DMS153 (cell line): ENCODE results near the gene TCEAL7.
"Not testable (repeated sequence)": the region's sequence is repeated elsewhere in the genome, so short reads cannot be mapped to it uniquely, and the experiment has no call there.

Experiments used
- DNase-seq: peaks from one replicate; lab custom pipeline; 2025; lab: John Stamatoyannopoulos, UW

The TCEAL7 gene, protein sequence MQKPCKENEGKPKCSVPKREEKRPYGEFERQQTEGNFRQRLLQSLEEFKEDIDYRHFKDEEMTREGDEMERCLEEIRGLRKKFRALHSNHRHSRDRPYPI

DNA sequence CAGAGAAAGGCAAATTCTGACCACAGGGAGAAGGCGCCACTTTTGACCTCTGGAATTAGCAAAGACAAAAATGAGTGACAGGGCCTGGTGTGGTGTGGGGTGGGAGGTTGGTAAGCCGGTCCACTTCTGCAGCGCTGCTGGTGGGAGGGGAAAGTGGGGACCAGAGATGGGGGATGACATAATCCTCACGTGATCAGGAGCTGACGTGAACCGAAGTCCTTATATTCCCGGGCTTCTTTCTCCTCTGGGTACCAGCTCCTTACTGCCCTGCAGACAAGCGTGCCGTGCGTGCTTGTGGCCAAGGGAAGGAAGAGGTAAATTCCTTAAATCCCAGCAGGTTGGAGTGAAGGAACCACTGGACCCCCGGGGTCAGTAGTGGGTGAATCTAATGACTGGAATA, at the start of gene TCEAL7:
TSS of gene TCEAL7 (plus strand) at position 249 of the 400 bp plus-strand sequence. CDS start 1,165 bp downstream, outside the sequence.
- no peak for DNase-seq

DNA sequence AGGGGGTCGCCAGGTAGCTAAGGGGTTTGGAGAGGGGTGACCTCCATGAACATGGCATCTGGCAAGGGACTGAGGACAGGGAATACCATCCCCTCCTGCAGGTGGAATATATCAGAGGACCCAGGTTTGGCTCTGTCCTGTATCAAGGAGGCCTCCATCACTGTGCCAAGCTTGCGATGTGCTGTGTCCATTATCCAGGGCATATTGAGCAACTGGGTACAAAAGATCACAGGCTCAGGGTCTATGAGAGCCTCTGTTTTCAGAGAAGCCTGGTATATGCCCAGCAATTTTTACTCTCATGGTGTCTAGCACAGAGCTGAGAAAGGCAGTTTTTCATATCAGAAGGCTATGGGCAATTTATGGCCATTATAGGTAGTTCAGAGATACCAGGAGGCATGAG, 36.9 kb upstream of the TCEAL7 start:
- no peak for DNase-seq

DNA sequence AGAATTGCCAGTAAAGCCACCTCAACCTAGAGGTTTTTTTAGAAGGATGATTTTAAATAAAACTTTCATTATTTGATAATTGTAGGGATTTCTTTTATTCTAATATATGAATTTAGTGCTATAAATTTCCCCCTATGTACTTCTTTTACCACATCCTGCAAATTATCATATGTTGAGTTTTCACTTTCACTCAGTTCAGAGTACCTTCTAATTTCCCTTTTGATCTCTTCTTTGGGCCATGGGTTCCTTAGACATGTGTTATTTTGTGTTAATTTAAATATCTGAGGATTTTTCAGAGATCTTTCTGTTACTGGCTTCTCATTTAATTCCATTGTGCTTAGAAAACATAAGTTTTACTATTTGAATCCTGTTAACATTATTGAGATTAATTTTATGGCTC, 25.3 kb upstream of the TCEAL7 start:
- DNase-seq = no peak

DNA sequence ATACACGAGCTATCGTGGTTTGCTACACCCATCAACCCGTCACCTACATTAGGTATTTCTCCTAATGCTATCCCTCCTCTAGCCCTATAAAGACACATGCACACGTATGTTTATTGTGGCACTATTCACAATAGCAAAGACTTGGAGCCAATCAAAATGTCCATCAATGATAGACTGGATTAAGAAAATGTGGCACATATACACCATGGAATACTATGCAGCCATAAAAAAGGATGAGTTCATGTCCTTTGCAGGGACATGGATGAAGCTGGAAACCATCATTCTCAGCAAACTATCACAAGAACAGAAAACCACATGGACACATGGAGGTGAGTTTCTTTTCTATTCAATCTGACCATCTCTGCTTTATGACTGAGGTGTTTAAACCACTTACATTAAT, 24.4 kb upstream of the TCEAL7 start:
- not testable (repeated sequence) for DNase-seq

DNA sequence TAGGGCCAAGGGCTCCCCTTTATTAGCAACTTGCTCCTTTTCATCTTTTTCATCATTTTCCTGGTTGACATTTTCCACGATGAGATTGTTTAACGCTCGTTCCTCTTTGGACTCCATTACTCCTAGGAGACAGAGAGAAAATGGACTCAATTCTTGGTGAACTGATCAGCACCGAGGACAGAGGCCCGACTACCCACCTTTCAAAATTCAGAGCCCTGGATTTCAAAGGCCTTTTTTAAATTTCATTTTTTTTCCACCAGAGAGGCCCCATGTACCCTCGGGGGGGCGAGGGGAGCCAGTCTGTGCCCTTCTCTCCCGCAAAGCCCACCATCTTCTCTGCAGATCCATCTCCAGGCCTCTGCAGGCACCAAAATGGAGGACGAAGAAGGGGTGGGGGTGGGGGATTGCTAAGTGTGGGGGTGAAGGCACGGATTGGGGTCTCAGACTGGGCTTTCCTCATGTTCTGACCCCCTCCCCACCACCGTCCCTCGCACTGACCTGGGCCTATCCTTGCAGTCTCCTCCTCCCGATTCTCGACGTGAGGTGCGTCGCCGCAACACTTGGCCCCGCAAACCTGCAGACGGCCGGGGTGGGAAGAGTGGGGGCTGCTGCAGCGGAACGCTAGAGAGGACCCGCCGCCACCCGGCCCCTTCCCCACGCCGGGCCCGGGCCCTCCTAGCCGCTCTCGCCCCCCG, 20.0 kb upstream of the TCEAL7 start:
- no peak for DNase-seq

DNA sequence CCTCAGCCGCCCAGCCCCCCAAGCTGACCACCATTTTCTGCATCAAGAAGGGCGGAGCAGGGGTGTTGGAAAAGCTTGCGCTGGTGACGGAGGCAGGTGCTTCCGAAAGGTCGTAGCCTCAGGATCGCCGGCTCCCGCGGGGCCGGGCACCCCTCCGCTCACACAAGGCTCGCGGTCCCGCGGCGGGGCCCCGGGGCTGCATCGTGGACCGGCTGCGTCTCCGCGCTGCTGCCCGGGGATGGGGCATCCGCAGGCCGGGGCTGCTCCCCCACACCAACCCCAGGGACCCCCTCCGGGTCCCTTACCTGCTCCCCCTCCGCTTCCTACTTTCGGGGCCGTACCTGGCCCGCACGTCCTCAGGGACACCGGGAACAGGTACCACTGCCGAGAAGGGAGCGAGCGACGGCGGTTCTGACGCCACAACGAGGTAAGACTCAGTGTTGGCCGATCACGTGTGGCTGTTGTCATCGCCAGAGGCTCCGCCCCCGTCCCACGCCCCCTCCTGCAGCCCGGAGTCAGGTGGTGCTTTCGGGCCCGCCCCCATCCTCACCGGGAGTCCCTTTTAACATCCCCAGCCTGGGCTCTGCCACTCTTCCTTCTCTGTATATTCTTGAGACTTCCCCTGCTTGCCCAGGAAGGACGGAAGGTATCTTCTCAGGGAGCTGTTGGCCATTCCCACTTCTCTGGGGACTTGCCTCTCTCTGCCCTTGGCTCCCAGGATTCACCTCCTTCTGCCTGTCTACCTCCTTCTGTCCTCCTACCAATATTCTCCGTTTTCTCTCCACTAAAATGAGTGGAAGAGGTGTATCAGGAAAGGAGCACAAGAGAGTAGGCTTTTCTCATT, 19.3 kb upstream of the TCEAL7 start, which contains the start of gene BEX2:
TSS of gene BEX2 (minus strand) at position 436 of the 844 bp plus-strand sequence. CDS start 1,014 bp downstream, outside the sequence.
- peak; percentile 33 for DNase-seq

DNA sequence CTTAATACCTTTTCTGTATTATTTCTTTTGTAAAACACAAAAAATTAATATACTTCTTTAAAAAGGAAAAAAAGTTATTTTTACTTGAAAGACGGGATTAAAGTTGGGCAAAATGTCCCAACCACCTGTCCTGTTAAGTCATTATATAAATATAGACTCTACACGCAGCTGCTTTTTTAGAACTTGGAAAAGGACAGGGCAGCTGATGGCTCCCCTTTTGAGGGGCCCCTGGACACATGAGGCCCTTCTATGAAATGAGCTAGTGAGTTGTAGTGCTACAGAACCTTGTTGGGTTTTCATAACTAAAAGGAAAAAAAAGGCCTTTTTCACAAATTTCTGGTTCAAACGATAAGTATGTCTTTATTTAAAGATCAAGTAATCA, 18.6 kb upstream of the TCEAL7 start:
- no peak for DNase-seq

DNA sequence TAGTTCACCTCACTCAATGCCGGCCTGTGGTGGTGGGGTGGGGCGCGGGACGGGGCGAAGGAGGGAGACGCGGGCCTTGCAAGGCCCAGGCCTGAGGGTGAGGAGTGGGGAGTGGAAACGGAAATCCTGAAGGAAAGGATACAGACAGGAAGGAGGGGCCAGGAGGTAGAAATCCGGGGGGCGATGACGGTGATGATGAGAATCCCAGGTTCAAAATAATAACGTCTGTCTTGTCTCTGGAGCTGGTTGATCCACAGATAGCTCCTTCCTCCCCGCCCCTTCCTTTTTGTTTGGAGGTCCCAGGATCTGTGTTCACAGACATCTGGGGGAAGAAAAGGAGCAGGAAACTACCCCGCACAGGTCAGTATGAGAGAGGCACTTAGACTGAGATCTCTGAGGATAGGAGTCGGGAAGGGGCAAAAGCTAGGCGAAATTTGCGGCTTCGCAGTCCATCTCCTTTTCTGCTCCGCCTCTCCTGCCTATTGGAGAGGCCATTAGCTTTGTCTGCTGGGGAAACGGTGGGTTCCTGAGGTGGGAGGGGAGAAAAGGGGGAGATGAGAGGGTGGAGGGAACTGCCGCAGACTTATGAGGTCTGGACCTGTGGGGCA, 746 bp downstream of the TCEAL7 start:
- DNase-seq = no peak

DNA sequence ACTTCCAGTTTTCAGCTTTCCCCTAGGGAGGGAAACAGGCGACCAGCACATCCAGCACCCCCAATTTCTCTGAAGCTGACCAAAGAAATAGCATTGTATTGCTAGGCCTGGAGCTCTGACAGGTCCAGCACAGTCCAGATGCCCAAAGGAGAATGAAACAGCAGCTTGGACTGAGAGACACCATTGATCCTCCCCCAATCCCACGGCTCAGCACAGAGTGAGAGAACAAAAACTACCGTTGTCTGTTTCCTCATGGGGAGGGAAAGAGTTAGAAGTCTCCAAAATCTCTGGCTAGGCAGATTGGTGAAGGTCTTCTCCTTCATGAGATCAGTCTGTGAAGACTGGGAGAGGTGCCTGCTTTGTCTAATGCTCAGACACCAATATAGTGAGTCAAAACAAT, 8.6 kb downstream of the TCEAL7 start:
- no peak for DNase-seq

DNA sequence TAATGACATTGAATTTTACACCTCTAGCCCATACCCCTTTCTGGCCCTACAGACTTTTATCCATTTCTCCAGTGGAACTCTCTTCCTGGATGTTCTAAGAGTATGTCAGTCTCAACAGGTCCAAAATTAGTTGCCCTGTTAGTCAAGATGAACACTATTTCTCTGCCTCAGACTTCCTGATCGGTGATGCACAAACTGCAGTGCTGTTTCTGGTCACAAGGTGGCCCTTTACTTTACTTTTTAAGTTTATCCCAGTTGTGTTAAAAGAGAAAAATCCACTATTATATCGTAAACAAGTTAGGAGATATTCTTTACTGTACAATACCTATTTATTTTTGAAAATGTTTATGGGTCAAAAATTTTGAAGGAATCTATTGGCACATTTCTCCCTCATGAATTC, 13.1 kb downstream of the TCEAL7 start:
- DNase-seq = no peak

DNA sequence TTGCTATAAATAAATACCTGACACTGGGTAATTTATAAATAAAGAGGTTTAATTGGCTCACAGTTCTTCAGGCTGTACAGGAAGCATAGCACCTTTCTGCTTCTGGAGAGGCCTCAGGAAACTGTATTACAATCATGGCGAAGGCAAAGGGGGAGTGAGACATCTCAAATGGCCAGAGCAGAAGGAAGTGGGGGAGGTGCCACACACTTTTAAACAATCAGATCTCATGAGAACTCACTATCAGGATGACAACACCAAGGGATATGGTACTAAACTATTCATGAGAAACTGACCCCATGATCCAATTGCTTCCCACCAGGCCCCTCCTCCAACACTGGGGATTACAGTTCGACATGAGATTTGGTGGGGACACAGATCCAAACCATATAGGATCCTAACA, 14.6 kb downstream of the TCEAL7 start:
- no peak for DNase-seq

DNA sequence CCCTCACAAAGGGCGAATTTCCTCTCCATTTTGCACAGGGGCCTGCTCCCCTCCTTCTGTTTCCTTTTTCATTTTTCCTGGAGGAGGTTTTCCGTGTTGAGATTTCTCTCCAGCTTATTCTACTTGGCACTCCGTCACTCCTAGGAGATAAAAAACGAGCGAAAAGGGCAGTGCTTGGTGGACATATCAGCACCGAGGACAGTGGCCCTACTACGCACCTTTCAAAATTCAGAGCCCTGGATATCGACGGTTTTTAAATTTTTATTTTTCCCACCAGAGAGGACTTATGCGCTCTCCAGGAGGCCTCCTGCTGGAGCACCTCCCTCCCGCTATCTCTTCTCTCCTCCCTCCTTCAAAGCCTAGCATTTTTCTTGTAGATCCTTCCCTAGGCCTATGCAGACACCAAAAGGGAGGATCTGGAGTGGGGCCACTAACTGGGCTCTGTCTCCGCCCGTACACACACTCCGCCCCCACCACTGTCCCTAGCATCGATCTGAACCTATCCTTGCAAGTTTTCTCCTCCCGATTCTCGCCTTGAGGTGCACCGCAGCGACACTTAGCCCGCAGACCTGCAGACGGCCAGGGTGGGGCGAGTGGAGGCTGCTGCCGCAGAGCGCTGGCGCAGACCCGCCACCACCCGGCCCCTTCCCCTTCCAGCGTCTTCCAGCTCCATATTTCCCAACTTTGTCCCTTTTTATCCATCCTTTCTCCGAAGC, 17.8 kb downstream of the TCEAL7 start:
- no peak for DNase-seq

DNA sequence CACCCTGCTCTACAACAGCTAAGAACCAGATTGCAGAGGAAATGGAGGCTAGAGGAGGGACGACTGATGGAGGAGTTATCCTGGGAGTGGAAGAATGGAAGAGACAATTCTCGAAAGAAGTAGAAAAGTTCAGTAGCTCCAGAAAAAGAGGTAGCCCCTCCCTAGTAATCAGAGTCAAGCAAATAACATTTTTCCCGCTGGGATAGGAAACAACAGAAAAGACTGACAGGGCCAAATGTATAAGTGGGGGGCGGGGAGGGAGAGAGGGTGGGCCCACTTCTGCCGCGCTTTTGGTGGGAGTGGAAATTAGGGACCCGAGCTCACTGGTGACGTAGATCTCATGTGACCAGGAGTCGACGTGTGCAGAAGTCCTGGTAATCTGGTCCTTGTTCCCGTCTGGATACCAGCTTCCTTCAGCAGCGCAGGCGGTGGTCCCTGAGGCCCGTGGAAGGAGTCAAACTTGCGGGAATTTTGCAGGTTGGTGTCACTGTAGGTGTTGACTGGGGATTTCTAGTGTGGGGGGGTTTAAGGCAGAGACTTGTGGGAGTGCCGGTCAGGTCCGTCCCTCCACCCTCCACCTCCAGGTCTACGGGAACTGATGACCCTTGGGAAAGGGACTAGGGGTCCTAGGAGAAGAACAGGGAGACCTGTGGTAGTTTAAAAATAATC, 26.2 kb downstream of the TCEAL7 start, which contains the start of gene TCEAL9:
TSS of gene TCEAL9 (plus strand) at position 377 of the 669 bp plus-strand sequence. CDS start 1,179 bp downstream, outside the sequence.
- DNase-seq = peak; percentile 11

DNA sequence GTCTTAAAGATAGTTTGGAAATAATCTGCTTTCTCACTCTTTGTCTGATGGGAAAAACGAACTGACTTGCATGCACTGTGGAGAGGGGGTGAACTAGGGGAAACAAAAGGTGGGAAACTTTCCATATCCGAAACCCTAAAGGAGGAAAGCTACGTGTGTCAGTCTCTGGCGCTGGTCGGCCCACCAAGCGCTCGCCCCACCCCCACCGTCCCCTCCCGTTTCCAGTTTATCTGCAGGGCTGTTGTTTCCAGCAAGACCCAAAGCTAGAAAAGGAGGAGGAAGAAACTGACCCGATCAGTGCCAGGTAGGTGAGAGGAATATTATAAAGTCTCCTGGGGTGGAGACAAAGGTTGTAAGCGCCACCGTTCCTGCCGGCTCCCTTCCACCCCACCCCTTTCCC, 26.8 kb downstream of the TCEAL7 start:
- DNase-seq = no peak

DNA sequence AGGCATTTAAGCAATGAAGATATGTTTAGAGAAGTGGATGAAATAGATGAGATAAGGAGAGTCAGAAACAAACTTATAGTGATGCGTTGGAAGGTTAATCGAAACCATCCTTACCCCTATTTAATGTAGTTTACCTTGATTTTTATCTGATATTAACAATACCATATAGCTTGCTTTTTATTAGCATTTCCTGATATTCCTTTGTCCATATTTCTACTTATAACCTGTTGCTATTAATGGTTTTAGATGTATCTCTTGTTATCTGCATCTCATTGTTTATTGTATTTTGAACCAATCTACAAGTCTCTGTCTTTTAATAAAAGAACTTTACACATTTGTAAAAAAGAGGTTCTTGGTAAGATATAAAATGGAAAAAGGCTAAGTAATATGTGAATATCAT, 27.8 kb downstream of the TCEAL7 start:
- no peak for DNase-seq

DNA sequence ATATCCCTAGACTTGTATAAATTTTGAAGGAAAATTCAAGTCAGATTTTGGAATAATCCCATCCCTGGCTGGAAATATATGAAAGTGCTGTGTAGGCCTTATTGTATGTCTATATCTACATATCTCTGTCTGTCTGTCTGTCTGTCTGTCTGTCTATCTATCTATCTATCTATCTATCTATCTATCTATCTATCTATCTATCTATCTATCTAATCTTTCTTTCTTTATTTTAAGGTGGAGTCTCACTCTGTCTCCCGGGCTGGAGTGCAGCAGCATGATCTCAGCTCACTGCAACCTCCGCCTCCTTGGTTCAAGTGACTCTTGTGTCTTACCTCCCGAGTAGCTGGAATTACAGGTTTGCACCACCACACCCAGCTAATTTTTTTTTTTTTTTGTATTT, 29.6 kb downstream of the TCEAL7 start:
- DNase-seq = not testable (repeated sequence)

DNA sequence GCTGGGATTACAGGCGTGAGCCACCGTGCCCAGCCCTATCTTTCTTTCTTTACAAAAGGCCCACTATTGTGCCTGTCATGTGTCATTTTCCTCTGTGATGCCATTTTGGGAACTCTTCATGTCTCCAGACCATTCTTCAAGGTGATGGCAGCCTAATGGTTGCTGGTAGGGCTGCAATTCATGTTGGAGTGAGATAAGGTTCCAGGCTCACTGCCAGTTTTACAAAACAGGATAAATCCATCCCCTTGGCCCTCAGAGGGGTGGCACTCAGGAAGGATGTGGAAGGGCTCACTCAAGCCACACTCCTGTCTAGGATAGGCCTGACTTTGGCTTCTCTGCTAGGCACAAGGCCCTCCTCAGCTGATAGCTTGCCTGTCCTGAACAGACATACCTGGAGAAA, 30.1 kb downstream of the TCEAL7 start:
- no peak for DNase-seq

DNA sequence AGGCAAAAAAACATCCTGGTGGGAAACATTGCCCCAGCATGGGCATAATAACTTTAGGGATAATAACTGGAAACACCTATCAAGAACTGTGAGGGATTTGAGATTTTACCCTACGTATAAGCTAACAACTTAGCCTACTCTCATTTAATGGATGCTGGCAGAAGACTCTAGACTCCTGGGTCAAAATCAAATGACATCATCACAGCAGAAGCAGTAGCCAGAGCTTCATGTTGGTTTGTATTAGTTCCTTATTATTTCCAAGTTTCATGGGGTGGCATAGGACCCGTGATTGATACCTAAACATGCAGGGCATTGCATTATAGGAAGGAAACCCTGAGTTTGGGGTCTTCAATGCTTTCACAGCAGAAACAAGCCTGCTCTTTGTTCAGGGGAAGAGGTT, 30.9 kb downstream of the TCEAL7 start:
- DNase-seq = no peak

DNA sequence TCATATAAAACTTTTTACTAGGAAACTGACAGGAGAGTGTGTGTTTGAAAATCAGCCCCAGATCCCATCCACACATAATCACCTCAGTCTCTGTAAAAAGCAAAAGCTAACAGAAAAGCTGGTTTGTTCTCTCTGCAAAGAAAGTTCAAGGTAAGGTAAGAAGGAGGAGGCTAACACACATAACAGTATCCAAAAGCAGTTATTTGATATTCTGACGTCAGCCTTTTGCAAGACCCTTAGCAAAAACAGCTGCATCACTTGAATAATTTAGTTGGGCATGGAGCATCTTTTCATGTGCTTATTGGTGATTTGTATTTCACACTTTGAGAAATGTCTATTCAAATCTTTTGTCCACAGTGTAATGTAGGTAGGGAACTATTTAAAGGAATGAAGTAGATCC, 31.8 kb downstream of the TCEAL7 start:
- no peak for DNase-seq

DNA sequence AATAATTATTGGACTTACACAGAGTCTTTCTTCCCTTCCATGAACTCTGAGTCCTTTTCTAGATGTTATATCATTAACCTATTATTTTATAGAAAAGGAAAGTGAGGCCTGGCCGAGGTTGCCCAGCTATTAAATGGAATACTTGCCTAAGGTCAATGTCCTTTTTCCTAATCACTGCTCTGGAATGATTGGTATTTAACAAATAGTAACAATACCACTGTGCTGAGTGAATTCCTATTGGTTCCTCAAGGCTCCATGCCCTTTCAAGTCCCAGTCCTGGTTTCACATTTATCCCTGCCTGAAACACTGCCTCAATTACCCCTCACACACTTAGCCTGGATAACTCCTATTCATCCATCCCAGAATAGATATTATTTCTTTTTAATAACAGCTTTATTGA, 32.4 kb downstream of the TCEAL7 start:
- DNase-seq = no peak

DNA sequence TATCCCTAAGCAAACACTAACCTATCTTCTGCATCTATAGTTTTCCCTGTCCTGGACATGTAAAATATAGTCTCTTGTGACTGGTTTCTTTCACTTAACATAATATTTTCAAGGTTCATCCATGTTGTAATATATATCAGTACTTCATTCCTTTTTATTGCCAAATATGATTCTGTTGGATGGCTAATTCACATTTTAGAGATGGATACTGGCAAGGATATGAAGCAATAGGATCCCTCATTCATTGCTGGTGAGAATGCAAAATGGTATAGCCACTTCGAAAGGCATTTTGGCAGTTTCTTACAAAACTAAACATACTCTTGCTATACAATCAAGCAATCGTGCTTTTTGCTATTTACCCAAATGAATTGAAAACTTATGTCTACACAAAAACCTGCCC, 33.0 kb downstream of the TCEAL7 start:
- no peak for DNase-seq
